GM19455 (cell line): Measurements from ENCODE around the gene ATG7.

Experiments used
- ATAC-seq: cut with Tn5 transposase; IDR thresholded peaks from one replicate; pipeline ENCODE4 v1.9.1; 2021; ENCODE audit not compliant: unreplicated experiment

The ATG7 gene

DNA sequence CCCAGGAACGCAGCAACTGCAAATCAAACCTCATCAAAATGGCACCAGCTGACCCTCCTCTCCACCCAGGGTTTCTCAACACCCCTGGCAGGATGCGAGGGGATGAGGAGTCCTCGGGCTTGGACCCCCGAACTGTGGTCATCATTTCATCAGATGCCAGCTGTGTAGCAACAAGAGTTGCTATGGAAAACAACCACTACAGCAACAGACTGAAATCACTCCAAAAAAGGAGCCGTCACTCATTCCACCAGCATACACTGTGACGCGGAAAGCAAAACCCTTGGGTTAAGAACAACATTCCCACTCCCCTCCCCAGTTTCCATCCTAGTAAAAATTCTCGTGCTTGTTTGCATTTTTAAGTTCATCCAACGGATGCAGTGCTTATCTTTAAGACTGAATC lies 331.4 kb downstream of the ATG7 start:
- no peak for ATAC-seq

DNA sequence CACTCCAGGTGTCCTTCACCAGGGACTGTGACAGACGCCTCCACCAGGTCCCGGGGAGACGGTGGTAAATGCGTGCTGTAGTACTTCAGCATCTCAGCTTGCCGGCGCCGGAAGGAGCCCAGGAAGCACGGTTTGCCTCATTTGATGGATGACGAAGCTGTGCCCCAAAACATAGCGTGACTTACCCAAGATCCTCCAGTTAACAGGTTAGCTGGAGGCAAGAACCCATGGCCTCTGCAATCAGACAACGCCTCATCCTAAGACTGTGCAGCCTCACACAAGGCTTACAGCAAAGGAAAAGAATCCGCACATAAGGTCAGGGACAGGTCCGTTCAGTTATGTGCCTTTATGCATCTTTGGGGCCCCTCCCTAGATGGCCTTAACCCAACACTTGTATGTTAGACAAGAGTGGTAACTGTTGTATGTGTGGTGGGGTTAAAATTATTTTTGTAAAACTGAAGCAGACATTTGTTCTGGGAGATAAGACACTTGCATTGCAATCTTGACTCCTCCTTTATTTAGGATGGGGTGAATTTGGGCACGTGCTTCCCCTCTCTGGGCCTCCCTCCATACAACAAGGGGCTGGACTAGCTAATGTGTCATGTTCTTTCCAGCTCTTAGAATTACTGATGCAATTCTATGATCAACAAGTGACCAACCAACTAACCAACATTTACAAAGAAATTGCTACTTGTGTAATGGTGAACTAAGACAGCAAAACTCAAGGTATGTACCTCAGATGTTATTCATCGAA lies 332.1 kb downstream of the ATG7 start:
- no peak for ATAC-seq

DNA sequence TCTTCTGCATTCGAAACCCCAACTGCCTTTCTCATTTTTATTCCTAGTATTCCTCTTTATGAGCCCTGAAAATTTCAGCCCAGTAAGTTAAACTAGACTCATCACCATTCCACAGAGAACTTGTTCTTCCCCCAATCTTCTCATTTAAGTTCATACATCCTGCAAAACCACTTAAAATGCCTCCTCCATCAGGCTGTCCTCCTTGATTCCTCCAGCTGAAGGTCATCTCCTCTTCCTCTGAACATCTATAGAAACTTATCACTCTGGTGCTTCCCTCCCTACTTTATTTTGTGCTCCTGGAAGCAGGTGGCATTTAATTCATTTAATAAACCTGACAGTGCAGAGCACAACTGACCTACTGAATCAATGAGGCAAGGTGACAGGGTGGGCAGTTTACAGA lies 333.2 kb downstream of the ATG7 start:
- no peak for ATAC-seq

DNA sequence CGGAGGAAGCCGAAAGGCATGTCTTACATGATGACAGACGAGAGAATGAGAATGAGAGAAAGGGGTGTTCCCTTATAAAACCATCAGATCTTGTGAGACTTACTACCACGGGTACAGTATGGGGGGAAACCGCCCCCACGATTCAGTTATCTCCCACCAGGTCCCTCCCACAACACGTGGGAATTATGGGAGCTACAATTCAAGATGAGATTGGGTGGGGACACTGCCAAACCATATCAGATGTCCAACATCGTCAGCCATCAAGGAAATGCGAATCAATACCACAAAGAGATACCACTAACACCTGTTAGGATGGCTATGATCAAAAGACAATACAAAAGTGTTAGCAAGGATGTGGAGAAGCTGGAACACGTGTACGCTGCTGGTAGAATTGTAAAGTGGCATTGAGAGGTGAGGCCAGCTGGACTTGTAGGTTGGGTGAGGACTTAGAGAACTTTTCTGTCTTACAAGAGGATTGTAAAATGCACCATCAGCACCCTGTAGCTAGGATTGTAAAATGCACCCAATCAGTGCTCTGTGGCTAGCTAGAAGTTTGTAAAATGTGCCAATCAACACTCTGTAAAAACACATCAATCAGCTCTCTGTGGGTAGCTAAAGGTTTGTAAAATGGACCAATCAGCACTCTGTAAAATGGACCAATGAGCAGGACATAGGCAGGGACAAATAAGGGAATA lies 334.0 kb downstream of the ATG7 start:
- ATAC-seq, result no peak

DNA sequence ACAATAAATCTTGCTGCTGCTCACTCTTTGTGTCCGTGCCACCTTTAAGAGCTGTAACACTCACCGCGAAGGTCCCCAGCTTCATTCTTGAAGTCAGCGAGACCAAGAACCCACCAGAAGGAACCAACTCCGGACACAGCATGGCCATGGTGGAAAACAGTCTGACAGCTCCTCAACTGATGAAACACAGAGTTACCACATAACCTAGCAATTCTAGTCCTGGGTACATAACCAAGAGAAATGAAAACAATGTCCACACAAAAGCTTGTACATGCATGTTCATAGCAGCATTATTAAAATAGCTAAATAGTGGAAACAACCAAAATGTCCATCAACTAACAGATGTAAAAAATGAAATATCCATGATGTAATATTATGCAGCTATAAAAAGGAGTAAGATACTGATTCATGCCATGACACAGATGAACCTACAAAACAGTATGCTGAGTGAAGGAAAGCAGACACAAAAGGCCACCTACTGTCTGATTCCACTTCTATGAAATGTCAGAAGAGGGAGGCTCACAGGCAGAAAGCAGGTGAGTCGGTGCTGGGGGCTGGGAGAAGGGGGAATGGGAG lies 334.8 kb downstream of the ATG7 start:
- ATAC-seq, result no peak
